Activated CD8-positive, alpha-beta memory T cell treated with anti-CD3 and anti-CD28 coated beads, Interleukin-2, amount 50 U/mL, for 24 hours (primary cell): ENCODE data around the gene RITA1.

ENCODE experiments used
- DNase-seq: peaks from one replicate; pipeline ENCODE4 v3.0.0-alpha.2; 2020; ENCODE audit errors: extremely low read depth

Gene RITA1

DNA sequence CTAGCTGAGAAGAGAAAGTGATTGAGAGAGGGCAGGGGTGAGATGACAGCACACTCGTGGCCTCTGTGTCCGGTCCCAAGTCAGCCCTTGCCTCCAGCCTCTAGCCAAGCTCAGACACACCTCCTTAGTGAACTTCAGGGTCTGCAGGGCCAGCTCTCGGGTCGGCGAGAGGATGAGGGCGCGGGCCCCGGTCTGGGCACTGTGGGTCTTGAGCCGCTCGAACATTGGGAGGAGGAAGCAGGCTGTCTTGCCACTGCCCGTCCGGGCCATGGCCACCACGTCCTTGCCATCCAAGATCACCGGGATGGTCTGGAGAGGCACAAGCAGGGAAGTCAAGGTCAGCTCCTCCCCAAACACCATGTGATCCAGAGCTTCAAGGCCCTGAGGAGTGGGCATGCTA is 6.5 kb upstream of the RITA1 start:
- DNase-seq: no peak

DNA sequence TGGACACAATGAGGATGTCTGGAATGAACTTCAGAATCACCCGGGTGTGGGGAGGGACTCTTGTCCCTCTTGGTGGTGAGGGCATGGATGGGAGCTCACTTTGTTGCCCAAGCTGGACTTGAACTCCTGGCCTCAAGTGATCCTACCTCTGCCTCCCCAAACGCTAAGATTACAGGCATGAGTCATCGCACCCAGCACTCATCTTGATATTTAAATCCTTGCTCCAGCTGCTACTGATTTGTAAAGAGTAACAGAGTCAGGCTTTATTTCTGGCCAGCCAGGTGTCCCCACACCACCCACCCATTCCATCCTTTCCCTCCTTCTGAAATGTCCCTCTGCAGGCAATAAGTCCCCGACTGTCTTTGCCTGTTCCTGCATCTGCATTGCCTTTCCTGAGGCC is 5.2 kb upstream of the RITA1 start:
- no peak for DNase-seq

DNA sequence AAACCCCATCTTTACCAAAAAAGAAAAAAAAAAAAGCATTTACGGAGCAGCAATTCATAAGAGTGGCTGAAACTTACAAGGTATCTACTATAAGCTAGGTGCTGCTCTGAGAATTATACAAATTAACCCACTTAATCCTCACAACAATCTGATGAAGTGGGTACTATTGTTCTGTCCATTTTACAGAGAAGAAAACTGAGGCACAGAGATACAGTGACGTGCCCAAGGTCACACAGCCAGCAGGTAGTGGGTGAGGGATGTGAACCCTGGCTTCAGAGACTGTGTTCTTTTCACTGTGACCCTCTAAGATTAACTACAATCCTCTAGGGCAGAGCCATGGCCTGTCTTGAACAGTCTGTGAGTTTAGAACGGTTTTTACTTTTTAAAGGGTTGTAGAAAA is 3.5 kb upstream of the RITA1 start:
- DNase-seq: no peak

DNA sequence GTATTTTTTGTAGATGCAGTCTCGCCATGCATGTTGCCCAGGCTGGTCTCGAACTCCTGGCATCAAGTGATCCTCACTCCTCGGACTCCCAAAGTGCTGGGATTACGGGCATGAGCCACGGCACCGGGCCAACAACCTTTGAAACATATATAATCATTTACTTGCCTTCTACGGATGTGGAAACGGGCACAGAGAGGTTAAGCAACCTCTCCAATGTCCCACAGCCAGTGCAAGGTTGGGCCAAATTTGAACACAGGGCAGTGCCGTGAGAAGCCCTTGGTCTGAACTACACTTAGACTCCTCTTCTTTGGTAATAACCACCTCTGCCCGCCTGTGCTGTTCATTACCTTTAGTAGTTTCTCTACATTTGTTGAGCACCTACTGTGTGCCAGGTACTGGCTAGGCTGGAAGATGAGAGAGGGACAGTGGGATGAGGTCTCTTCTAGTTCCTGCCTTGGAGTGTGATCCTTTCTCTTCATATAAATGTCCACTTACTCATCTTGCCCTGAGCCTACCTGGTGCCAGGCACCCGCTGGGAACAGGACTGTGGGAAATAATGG is 2.4 kb upstream of the RITA1 start:
- no peak for DNase-seq

DNA sequence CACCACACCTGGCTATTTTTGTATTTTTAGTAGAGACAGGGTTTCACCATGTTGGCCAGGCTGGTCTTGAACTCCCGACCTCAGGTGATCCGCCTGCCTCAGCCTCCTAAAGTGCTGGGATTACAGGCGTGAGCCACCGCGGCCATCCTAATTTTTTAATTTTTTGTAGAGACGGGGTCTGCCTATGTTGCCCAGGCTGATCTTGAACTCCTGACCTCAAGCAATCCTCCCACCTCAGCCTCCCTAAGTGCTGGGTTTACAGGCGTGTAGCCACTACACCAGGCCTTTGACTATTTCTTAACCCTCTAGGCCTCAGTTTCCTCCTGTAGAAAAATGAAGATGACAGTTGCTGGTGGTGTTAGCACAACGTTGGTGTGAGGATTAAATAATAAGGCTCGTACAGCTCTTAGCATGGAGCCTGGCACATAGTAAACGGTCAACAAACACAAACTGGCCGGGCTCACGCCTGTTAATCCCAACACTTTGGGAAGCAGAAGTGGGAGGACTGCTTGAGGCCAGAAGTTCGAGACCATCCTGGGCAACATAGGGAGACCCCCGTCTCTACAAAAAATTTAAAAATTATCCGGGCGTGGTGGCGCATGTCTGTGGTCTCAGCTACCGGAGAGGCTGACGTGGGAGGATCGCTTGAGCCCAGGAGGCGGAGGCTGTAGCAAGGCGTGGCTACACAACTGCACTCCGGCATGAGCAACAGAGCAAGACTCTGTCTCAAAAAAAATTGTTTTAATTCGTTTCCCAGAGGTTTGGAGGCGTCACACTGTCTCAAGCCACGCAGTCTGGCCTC is 1.2 kb upstream of the RITA1 start:
- DNase-seq: no peak

DNA sequence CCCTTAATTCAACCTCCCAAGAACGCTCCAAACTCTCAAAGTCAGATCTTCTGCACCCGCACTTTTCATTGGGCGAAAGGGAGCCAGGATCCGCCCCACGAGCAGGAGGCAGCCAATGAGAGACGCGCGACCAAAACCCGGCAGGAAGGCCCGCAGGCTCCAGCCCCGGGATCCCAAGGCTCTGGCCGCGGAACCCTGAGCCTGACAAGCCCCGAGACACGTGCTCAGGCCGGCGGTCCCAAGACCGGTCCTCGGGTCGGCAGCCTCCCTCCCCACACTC is 681 bp upstream of the RITA1 start:
- peak; percentile 73 for DNase-seq

DNA sequence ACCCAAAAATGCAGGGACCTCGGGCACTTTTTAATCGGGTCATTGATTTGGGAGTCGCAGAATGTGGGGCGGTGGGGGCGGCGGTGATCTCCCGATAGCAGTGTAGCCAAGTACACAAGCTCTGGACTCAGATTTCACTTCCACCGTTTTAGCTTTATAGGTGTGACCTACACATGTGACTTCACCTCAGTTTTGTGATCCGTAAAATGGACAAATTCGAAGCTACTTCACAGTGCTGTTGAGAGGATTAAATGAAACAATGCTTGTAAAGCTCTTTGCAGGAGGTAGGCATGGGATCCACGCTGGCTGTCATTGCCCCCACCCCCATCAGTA is 478 bp downstream of the RITA1 start:
- no peak for DNase-seq

DNA sequence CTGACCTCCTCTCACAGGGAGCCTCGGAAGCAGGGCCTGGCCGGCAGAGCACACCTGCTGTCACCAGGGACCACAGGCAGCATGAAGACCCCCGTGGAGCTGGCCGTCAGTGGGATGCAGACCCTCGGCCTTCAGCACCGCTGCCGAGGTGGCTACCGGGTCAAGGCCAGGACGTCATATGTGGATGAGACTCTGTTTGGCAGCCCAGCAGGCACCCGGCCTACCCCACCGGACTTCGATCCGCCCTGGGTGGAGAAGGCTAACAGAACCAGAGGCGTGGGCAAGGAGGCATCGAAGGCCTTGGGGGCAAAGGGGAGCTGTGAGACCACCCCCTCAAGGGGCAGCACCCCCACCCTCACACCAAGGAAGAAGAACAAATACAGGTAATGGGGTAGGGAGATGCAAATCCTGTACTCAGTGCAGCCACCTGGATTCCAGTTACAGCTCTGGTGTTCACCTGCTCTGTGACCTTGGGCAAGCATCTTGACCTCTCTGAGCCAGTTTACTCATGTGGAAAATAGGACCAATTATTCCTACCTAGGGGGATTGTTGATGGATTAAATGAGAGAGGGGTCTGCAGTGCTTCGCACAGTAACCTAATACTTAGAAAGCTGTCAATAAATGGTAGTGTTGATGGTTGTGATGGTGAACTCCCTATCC is 1.3 kb downstream of the RITA1 start:
- no peak for DNase-seq

DNA sequence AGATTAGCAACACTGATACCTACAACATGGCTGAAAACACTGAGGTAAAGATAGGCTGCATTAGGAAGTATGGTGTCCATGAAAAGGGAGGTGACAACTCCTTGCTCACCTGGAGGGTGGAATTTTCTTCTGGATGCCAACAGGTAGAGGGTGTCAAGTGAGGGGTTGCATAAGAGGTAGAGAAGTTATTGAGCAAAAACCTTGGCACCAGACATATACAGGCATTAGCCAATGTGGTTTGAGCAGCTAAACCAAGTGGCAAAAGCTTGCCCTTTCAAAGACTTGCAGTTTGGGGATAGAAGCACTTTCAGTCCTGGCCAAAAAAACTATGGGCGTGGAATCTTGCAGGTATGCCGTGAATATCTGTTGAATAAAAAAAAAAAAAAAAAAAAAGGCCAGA is 3.8 kb downstream of the RITA1 start:
- no peak for DNase-seq

DNA sequence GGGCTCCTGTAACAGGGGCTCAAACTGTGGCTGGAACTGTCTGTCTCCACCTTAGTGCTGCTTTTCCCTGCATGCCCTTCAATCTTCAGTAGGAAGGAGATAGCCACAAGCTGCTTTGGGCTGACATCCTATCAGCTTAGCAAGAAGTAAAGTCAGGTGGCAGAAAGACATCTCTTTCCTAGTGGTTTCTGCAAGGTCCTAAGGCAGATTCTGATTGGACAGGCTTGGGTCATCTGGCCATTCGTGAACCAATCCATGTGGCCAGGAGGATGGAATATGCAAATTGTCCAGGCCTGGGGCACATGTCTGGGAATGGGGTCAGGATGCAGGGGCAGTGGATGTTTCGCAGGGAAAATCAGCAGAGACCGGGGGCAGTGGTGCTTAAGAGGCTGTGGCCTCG is 5.2 kb downstream of the RITA1 start:
- no peak for DNase-seq

DNA sequence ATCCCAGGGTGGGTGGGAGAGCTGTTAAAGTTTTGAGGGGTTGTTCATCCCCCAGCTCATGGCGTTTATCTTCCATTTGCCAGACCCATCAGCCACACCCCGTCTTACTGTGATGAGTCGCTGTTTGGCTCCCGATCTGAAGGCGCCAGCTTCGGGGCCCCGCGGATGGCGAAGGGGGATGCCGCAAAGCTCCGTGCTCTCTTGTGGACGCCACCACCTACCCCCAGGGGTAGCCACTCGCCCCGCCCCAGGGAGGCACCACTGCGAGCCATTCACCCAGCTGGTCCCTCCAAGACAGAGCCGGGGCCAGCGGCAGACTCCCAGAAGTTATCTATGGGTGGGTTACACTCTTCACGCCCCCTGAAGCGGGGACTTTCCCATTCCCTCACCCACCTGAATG is 5.7 kb downstream of the RITA1 start:
- no peak for DNase-seq

DNA sequence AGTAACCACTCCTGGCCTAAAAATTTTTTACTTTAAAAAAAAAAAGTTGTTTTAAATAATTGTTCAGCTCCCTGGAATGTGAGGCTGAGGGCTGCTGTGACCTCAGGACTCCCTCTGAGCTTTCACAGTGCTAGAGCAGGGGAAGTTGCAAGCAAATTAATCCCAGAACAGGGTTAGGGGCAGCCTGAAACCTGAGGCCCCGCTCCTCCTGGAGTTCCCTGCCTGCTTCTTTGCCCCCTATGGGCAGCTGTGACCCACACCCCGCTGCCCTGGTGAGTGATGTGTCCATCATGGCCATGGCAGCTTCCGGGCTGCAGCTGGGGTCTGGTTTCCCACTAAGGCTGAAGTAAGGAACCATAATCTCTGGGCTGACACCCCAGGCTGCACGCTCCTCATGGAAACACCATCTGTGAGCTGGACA is 9.5 kb downstream of the RITA1 start:
- DNase-seq: no peak

DNA sequence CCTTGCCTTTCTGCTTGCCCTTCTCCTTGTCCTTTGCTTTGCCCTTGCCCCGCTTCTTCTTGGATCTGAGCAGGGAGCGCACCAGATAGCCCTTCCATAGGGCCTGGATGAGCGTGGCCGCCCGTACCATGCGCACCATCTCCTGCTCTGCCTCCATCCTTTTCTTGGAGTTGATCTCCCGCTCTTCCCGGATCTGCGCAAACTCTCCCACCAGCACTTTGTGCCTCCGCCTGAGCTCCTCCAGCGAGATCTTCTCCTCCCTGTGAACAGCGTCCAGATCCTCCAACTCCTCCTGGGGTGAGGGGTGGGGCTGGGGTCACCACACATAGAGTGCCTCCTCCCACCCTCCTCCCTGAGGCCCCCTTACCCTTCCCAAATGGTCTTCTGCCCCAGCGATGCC is 10.1 kb downstream of the RITA1 start:
- DNase-seq: no peak

DNA sequence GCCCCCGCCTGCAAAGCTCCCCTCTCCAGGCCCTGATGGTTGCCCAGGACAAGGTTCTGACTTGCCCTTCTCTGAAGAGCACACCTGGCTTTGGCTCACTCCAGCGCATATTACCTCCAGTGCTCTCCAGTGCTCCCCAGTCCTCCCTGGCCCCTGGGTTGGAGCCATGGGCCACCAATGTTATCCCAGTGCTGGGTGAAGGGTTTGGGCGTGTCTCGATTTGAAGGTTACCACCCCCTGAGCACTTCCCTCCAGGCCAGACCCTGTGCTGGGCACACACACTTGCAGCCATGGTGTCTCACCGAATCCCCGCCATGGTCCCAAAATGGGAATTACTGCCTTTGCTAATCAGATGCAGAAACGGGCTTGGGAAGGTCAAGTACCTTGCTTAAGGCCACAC is 11.1 kb downstream of the RITA1 start:
- DNase-seq: no peak

DNA sequence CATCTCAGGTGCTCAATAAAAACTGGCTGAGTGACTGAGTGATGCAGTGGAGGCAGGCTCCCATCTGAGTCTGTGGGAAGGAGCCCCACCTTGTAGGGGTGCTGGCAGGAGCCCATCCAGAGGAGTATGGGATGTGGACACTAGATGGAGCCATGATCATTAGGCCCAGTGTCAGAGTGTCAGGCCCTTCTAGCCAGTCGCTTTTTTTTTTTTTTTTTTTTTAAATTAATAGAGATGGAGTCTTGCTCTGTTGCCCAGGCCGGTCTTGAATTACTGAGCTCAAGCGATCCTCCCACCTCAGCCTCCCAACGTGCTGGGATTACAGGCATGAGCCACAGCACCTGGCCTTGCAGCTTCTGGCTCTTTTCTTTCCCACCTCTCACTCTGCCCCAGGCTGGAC is 11.5 kb downstream of the RITA1 start:
- peak; percentile 24 for DNase-seq

DNA sequence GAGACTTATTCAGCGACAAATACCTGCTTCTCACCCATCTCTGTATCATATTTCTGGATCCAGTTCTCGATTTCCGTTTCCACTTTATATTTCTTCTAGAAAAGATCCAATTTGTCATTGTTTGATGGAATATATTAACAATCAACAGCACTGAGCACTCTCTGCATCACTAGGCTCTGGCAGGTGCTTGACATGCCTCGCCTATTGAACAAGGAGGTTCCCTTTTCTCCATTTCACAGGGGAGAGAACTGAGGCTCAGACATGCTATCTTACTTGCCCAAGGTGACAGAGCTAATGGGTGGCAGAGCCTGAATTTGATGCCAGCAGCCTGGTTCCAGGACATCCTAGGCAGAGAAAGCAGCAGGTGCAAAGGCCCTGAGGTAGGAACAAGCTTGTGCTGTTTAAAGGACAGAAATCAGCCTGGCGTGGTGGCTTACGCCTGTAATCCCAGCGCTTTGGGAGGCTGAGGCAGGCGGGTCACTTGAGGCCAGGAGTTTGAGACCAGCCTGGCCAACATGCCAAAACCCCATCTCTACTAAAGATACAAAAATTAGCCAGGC is 12.1 kb downstream of the RITA1 start:
- no peak for DNase-seq

DNA sequence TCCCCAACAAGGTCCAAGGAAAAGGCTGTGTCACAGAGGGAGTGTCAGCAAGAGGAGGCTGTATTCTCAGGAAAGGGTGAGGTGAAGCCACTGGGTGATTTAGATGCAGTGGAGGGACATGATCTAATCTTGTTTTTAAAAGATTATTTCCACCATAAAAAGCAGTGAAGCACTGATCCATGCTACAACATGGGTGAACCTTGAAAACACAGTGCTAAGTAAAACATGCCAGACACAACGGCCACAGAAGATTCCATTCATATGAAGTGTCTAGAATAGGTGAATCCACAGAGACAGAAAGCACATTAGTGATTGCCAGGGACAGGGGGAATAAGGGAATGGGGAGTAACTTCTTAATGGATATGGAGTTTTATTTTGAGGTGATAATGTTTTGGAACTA is 12.8 kb downstream of the RITA1 start:
- no peak for DNase-seq

DNA sequence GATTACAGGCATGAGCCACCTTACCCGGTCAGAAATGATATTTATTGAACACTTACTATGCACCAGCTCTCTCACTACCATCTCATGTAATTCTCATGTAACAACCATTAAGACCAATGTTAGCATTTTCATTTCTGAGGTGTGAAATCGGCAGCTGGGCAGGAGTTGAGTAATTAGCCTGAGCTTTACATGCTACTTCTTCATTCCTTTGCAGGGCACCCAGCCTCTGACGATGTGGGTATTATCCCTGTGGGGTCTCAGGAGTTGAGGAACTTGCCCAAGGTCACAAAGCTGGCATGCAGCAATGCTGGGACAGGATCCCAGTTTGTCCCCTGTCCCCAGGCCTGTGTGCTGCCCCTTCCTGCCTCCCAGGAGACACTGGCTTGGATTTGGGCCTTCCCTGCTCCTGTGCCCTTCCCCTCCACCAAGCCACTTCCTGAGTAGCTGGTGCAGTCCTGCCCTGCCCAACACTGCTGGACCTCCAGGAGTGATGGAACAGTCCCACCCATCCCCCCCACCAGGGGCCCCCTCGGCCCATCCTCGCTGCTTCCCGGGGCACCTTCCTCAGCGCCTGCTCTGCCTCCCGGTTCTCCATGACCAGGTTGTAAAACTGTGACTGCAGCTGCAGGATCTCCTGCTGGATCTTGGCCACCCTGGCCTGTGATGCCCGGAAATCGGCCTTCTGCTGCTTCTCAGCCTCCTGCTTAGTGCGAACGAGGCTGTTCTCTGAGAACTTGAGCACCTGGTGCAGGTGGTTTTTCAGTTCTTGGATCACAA is 14.7 kb downstream of the RITA1 start:
- DNase-seq: no peak

DNA sequence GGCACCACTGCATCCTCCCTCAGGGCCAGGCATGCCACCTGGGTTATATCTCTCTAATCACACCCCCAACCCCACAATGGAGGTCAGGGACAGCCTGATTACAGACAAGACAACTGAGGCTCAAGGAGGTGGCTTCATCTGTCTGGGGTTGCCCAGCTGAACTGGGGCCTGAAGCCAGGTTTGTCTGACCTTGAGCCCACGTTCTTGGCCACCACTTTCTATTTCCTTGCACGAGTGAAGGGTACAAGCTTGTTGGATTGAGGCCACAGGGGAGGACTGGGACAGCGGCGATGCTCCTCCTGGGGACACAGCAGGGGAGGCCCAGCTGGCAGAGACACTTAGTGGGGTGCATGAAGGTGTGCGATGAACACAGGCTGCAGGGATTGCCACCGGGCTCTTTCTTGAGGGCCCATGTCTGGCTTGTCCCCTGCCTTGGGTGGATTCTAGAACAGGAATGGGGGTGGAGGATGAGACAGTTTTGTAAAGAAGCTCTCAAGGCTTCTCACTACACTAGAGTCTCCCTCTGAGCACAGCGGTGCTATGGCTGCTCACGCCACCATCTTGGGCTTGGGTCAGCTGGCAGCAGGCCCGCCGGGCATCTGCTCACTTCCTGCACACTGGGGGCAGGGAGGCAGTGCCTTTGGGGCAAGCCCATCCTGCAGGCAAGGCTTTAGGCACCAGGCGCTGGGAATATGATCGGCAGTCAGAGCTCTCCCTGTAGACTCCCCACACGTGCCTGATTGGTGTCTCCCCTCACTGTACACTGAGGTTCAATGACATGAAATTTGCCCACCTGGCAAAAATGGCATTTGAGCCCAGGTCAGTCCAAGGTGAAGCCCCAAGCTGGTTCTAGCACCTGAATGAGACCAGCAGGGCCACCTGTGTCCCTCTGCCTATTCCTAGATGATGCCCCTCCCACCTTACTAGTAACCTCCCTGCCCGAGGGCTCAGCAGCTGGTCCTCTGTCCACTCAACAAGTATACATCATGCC is 16.0 kb downstream of the RITA1 start:
- no peak for DNase-seq

DNA sequence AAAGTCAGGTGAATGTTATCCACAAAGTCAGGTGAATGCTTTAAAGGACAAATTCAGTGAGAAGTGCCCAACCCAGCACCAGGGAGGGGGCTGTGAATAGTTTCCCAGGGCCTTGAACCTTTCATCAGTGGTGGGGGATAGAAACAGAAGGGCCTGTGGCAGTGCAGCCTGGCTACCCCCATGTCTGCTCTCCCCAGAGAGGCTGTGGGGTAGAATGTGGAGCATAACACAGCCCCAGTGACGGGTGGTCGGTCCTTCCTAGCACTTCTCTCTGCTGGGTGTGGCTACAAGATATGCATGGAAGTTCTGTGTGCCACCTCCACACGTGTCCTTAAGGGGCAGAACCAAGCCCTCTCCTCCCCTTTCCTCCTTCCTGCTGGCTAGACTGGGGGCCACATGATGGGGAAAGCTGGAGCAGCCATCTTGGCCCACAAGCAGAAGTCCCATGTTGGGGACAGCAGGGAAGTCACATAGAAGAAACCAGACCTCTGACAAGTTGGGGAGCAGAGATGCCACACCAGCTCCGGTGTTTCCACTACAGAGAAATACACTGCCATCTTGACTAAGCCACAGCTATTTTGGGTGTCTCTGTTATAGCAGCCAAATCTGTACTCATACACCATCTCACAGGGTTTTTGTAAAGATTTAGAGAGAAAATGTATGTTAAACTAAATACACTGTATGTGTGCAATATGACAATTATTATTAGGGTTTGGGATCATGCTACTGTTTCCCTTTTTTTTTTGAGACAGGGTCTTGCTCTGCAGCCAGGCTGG is 17.0 kb downstream of the RITA1 start:
- no peak for DNase-seq
